ENCODE measurements around the gene MKRN1. TPM values are rescaled to one million over a fixed set of nuclear protein-coding genes. Genes with fewer than 3 reads are reported as not detected.
"Not testable (repeated sequence)": the region's sequence is repeated elsewhere in the genome, so short reads cannot be mapped to it uniquely, and the experiment has no call there.

MKRN1 gene
- polyA plus RNA-seq, 1 donor = 85.2 TPM

DNA sequence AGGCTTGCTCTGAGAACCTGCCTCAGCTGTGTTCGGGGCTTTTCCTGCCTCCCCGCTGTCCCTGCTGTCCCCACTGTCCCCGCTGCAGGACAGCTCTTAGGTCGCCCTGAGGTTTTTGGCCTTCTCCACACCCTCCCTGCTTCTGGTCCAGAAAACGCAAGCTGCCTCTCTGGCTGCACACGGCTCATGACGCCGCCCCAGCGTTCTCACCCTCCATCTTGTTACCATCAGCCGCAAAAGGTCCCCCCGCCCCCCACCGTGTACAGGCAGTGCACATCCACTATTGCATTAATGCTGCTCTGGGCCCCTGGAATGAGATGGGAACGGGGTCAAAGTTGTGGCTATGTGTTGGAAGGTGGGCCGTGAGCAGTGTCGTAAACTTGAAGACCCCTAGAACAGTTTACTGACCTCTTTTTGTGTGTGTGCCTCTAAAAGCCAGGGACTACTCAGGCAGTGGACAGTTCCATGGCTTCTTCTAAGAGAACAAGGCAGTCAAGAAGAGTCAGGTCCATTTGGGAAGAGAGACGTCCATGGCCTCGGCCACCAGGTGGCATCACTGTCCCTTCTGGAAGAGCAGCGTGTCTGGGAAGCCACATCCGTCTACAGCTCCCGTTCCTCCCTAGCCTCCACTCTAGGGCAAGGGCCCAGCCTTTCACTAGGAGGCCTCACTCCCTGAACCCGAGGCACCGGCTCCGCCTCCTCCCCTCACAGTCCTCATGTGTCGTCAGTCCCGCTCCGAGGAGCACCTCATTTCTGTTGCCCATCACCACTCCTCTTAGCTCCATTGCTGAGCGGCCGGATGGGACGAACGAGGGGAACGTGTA, 38.5 kb upstream of the MKRN1 start:
- WGBS (ENCODE audit: insufficient coverage, low lambda C conversion rate) = no CpG with 5 or more reads among the region's 31 CpGs
- Histone ChIP-seq H3K27ac (ENCODE audit: low read length) (no peak overlapping the region), H3K36me3 (ENCODE audit: control insufficient read depth, insufficient read depth, low read length) (peaks cover 11% of the 10 kb centered on the region), H3K9me3 (ENCODE audit: control insufficient read depth, low read depth, low read length) (no peaks in the 10 kb centered on the region), H3K27me3 (ENCODE audit: control insufficient read depth, insufficient read depth, low read length) (no peaks in the 10 kb centered on the region), H3K4me3 (ENCODE audit: low read length) (no peak overlapping the region), H3K4me1 (ENCODE audit: control insufficient read depth, insufficient read depth, low read length) (no peaks in the 10 kb centered on the region)
- peak; percentile 77 to 83 for DNase-seq

- H3K27me3 ChIP-seq (ENCODE audit: control insufficient read depth, insufficient read depth, low read length) = no peaks in the 10 kb centered on the region
- no peaks in the 10 kb centered on the region for H3K9me3 ChIP-seq (ENCODE audit: control insufficient read depth, low read depth, low read length)
- peak; percentile 31 to 68 for DNase-seq
- no peak overlapping the region for H3K27ac ChIP-seq (ENCODE audit: low read length)
- no peaks in the 10 kb centered on the region for H3K4me1 ChIP-seq (ENCODE audit: control insufficient read depth, insufficient read depth, low read length)
- no peaks in the 10 kb centered on the region for H3K36me3 ChIP-seq (ENCODE audit: control insufficient read depth, insufficient read depth, low read length)
- no CpG with 5 or more reads among the region's 9 CpGs for WGBS (ENCODE audit: insufficient coverage, low lambda C conversion rate)
- H3K4me3 ChIP-seq (ENCODE audit: low read length) = no peak overlapping the region
These were observed 33.2 kb upstream of the MKRN1 start for GRCh38 chr7:140512317-140513000.

GRCh38 chr7:140509789-140510188, 30.5 kb upstream of the MKRN1 start:
- no peaks in the 10 kb centered on the region for H3K4me1 ChIP-seq (ENCODE audit: control insufficient read depth, insufficient read depth, low read length)
- WGBS (ENCODE audit: insufficient coverage, low lambda C conversion rate) = 22% methylated on average over 2 of the region's 5 CpGs

DNA sequence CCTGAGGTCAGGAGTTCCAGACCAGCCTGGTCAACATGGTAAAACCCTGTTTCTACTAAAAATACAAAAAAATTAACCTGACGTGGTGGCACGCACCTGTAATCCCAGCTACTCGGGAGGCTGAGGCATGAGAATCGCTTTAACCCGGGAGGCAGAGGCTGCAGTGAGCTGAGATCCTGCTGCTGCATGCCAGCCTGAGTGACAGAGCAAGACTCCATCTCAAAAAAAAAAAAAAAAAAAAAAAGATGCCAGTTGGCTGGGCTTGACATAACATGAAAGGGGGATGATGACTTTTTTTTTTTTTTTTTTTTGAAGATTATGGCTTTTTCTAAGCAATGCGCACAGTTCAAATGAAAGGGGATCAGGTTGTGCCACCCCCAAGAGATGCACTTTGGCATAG, 28.3 kb upstream of the MKRN1 start:
- H3K9me3 ChIP-seq (ENCODE audit: control insufficient read depth, low read depth, low read length); H3K27ac ChIP-seq (ENCODE audit: low read length); H3K4me1 ChIP-seq (ENCODE audit: control insufficient read depth, insufficient read depth, low read length); H3K27me3 ChIP-seq (ENCODE audit: control insufficient read depth, insufficient read depth, low read length); H3K4me3 ChIP-seq (ENCODE audit: low read length); DNase-seq; H3K36me3 ChIP-seq (ENCODE audit: control insufficient read depth, insufficient read depth, low read length): not testable (repeated sequence)
- no CpG with 5 or more reads among the region's 6 CpGs for WGBS (ENCODE audit: insufficient coverage, low lambda C conversion rate)

More at GRCh38 chr7:140509789-140510188, 30.5 kb upstream of the MKRN1 start:
- Histone ChIP-seq H3K4me3 (ENCODE audit: low read length) (no peak overlapping the region), H3K9me3 (ENCODE audit: control insufficient read depth, low read depth, low read length) (no peaks in the 10 kb centered on the region), H3K27me3 (ENCODE audit: control insufficient read depth, insufficient read depth, low read length) (no peaks in the 10 kb centered on the region), H3K27ac (ENCODE audit: low read length) (no peak overlapping the region), H3K36me3 (ENCODE audit: control insufficient read depth, insufficient read depth, low read length) (no peaks in the 10 kb centered on the region)
- peak; percentile 27 to 60 for DNase-seq

DNA sequence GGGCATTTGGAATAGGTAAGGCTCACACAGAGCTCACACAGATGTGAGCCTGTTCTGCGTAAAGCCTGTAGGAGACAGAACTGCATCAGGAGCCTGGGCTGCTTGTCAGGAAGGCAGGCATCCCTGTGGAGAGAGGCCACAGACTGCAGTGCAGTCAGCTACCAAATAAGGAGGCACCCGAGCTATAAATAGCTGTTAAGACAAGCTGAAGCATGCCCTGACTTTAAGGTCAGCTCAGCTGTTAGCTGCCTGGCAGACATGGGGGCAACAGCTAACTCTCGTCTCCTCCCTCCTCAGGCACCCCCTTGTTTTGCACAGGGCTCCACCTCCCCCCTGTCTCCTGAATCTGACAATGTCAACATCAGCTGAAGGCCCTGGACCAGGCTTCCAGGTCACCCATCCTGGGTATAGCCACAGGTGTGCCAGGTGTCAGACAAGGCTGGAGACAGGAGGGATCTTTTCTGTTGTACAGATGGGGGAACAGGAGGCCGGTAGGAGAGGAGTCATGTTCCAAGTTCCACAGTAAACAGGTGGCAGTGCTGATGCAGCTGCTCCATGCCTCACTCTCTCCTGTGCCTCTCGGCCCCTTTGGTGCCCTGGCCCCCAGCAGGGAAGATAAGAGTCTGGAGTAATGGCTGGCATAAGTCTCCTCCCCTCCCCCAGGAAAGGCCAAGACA, 27.6 kb upstream of the MKRN1 start:
- Histone ChIP-seq H3K9me3 (ENCODE audit: control insufficient read depth, low read depth, low read length) (no peaks in the 10 kb centered on the region), H3K36me3 (ENCODE audit: control insufficient read depth, insufficient read depth, low read length) (no peaks in the 10 kb centered on the region), H3K4me1 (ENCODE audit: control insufficient read depth, insufficient read depth, low read length) (no peaks in the 10 kb centered on the region), H3K27ac (ENCODE audit: low read length) (peak overlapping the region; percentile 38), H3K27me3 (ENCODE audit: control insufficient read depth, insufficient read depth, low read length) (no peaks in the 10 kb centered on the region), H3K4me3 (ENCODE audit: low read length) (no peak overlapping the region)
- DNase-seq = peak in 1 of 2 donors; percentile 35
- no CpG with 5 or more reads among the region's 5 CpGs for WGBS (ENCODE audit: insufficient coverage, low lambda C conversion rate)

GRCh38 chr7:140501966-140502365, 22.7 kb upstream of the MKRN1 start:
- Histone ChIP-seq H3K4me3 (ENCODE audit: low read length) (no peak overlapping the region), H3K4me1 (ENCODE audit: control insufficient read depth, insufficient read depth, low read length) (no peaks in the 10 kb centered on the region), H3K27me3 (ENCODE audit: control insufficient read depth, insufficient read depth, low read length) (no peaks in the 10 kb centered on the region), H3K9me3 (ENCODE audit: control insufficient read depth, low read depth, low read length) (no peaks in the 10 kb centered on the region), H3K36me3 (ENCODE audit: control insufficient read depth, insufficient read depth, low read length) (no peaks in the 10 kb centered on the region), H3K27ac (ENCODE audit: low read length) (no peak overlapping the region)
- peak; percentile 29 to 59 for DNase-seq
- no CpG with 5 or more reads among the region's 5 CpGs for WGBS (ENCODE audit: insufficient coverage, low lambda C conversion rate)

- no CpG with 5 or more reads among the region's 7 CpGs for WGBS (ENCODE audit: insufficient coverage, low lambda C conversion rate)
- H3K27me3 ChIP-seq (ENCODE audit: control insufficient read depth, insufficient read depth, low read length); H3K36me3 ChIP-seq (ENCODE audit: control insufficient read depth, insufficient read depth, low read length); H3K9me3 ChIP-seq (ENCODE audit: control insufficient read depth, low read depth, low read length); H3K27ac ChIP-seq (ENCODE audit: low read length); H3K4me3 ChIP-seq (ENCODE audit: low read length); DNase-seq; H3K4me1 ChIP-seq (ENCODE audit: control insufficient read depth, insufficient read depth, low read length): not testable (repeated sequence)
These were observed 18.5 kb upstream of the MKRN1 start for GRCh38 chr7:140497807-140498206.

DNA sequence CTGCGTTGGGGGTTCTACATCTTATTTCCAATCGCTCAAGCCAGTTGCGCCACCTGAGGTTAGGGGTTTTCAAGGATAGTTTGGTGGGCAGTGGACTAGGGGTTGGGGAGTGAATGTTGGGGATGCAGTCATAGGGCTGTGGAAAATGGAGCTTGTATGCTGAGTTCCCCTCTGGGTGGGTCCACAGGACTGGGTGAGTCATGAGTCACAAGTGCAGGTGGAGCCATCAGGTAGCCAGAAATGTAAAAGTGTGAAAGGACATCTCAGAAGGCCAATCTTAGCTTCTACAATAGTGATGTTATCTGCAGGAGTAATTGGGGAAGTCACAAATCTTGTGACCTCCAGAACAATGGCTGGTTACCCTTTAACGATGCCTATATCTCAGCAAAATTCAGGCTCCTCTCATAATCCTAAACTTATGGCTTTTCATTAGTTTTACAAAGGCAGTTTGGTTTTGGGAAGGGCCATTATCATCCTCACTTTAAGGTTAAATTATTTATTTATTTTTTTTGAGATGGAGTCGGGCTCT, 18.0 kb upstream of the MKRN1 start:
- Histone ChIP-seq H3K9me3 (ENCODE audit: control insufficient read depth, low read depth, low read length) (no peaks in the 10 kb centered on the region), H3K27ac (ENCODE audit: low read length) (no peak overlapping the region), H3K4me1 (ENCODE audit: control insufficient read depth, insufficient read depth, low read length) (no peaks in the 10 kb centered on the region), H3K4me3 (ENCODE audit: low read length) (no peak overlapping the region), H3K36me3 (ENCODE audit: control insufficient read depth, insufficient read depth, low read length) (no peaks in the 10 kb centered on the region), H3K27me3 (ENCODE audit: control insufficient read depth, insufficient read depth, low read length) (no peaks in the 10 kb centered on the region)
- WGBS (ENCODE audit: insufficient coverage, low lambda C conversion rate) = no CpG with 5 or more reads among the region's 5 CpGs
- DNase-seq = no peak

GRCh38 chr7:140495514-140496097, 16.3 kb upstream of the MKRN1 start:
- Histone ChIP-seq H3K9me3 (ENCODE audit: control insufficient read depth, low read depth, low read length) (no peaks in the 10 kb centered on the region), H3K4me1 (ENCODE audit: control insufficient read depth, insufficient read depth, low read length) (no peaks in the 10 kb centered on the region), H3K36me3 (ENCODE audit: control insufficient read depth, insufficient read depth, low read length) (no peaks in the 10 kb centered on the region), H3K27ac (ENCODE audit: low read length) (no peak overlapping the region), H3K4me3 (ENCODE audit: low read length) (no peak overlapping the region), H3K27me3 (ENCODE audit: control insufficient read depth, insufficient read depth, low read length) (no peaks in the 10 kb centered on the region)
- WGBS (ENCODE audit: insufficient coverage, low lambda C conversion rate) = 80% methylated on average over 1 of the region's 9 CpGs
- DNase-seq = no peak

DNA sequence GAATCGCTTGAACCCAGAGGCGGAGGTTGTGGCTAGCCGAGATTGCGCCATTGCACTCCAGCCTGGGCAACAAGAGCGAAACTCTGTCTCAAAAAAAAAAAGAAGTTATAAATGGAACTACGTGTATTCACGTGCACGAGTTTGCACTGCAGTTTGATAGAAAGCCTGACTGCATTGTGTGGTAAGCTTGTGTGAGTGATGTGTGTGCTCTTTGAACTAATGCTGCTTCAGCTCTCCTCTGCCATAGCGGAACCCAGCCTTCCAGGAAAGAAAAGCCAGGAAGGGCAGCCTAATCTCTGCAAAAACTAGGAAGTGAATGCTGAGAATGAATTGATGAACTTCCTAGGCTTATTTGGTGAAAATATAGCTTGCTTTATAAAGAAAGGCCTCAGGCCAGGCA, 15.6 kb upstream of the MKRN1 start:
- no peak for DNase-seq
- Histone ChIP-seq H3K9me3 (ENCODE audit: control insufficient read depth, low read depth, low read length) (no peaks in the 10 kb centered on the region), H3K36me3 (ENCODE audit: control insufficient read depth, insufficient read depth, low read length) (no peaks in the 10 kb centered on the region), H3K4me3 (ENCODE audit: low read length) (no peak overlapping the region), H3K4me1 (ENCODE audit: control insufficient read depth, insufficient read depth, low read length) (no peaks in the 10 kb centered on the region), H3K27ac (ENCODE audit: low read length) (no peak overlapping the region), H3K27me3 (ENCODE audit: control insufficient read depth, insufficient read depth, low read length) (no peaks in the 10 kb centered on the region)
- 76% methylated on average over 3 of the region's 9 CpGs for WGBS (ENCODE audit: insufficient coverage, low lambda C conversion rate)

Measured in large intestine (tissue), 3 donors.